GM21619 (cell line): ENCODE data around the gene APOLD1.
"Not testable (repeated sequence)": the region's sequence is repeated elsewhere in the genome, so short reads cannot be mapped to it uniquely, and the experiment has no call there.

ENCODE experiments used
- ATAC-seq: cut with Tn5 transposase; IDR thresholded peaks from one replicate; pipeline ENCODE4 v1.9.1; 2021; ENCODE audit not compliant: unreplicated experiment

Gene APOLD1

GRCh38 chr12:12839003-12839395 lies 53.5 kb downstream of the APOLD1 start:
- ATAC-seq = no peak

- not testable (repeated sequence) for ATAC-seq
Observed at GRCh38 chr12:12839439-12839838, 54.0 kb downstream of the APOLD1 start.

DNA sequence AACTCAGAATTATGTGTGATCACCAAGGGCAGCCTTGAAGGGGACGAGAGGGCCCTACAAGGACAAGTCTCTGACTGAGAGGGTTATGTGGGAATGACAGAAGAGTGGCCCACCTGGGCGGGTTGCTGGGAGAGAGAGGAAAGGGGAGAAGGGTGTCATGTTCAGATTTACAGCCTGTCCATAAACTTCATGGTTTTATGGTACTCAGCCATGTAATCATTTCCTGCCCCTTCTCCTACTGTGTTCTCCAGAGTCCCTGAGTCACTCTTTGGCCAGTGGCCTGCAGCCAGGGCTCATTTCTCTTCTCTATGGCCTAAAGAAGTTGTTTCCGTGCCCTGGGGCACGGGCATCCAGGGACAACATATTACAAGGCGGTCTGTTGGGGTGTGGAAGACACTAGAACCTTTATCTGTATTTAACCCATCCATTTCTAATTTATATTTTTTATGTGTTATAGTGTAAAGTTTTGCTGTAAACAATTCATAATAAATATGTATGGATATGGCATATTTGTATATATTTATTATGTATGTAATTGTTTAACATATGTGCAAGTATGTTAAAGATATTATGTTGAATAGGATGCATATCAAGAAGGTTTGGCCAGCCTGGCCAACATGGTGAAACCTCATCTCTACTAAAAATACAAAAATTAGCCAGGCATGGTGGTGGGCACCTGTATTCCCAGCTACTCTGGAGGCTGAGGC lies 54.6 kb downstream of the APOLD1 start:
- ATAC-seq = no peak

GRCh38 chr12:12840580-12840899 lies 55.1 kb downstream of the APOLD1 start:
- ATAC-seq = no peak
